Type B pancreatic cell (in vitro differentiated cells): ENCODE measurements around the gene FILIP1L. TPM values are rescaled to one million over a fixed set of nuclear protein-coding genes. Genes with fewer than 3 reads are reported as not detected.

Source experiments
- DNase-seq: peaks from one replicate; pipeline ENCODE4 v3.0.0; 2021; ENCODE audit warnings: mixed read lengths; ENCODE audit not compliant: unreplicated experiment; ENCODE audit errors: extremely low spot score
- H3K27ac Mint-ChIP-seq: 2 replicates; pipeline ENCODE4 v1.8.0; 2021; ENCODE audit warnings: mild to moderate bottlenecking, mixed read lengths
- H3K27me3 Mint-ChIP-seq: 2 replicates; pipeline ENCODE4 v1.8.0; 2021; ENCODE audit warnings: mixed read lengths
- H3K36me3 Mint-ChIP-seq: 2 replicates; pipeline ENCODE4 v1.8.0; 2021; ENCODE audit warnings: mixed read lengths
- H3K4me1 Mint-ChIP-seq: one replicate; pipeline ENCODE4 v1.8.0; 2021; ENCODE audit warnings: mixed read lengths; ENCODE audit not compliant: unreplicated experiment
- H3K4me3 Mint-ChIP-seq: 2 replicates; pipeline ENCODE4 v1.8.0; 2021; ENCODE audit warnings: mild to moderate bottlenecking, mixed read lengths
- H3K9me3 Mint-ChIP-seq: 2 replicates; pipeline ENCODE4 v1.8.0; 2021; ENCODE audit warnings: mixed read lengths
- total RNA-seq: library from RNA; stranded (reverse); gene quantifications from 2 replicates; pipeline ENCODE4 v1.2.1, GENCODE V29; 2021; ENCODE audit warnings: low replicate concordance
- TF ChIP-seq, protein P1 (sequence below): fragments of 200-600 bp; sonication (generic); conservative IDR thresholded peaks from 2 replicates; pipeline ENCODE4 v1.5.0; 2021; ENCODE audit warnings: antibody characterized with exemption, mild to moderate bottlenecking

The FILIP1L gene
- total RNA-seq, 1 donor from 2014 or later, result 30.6 TPM

DNA sequence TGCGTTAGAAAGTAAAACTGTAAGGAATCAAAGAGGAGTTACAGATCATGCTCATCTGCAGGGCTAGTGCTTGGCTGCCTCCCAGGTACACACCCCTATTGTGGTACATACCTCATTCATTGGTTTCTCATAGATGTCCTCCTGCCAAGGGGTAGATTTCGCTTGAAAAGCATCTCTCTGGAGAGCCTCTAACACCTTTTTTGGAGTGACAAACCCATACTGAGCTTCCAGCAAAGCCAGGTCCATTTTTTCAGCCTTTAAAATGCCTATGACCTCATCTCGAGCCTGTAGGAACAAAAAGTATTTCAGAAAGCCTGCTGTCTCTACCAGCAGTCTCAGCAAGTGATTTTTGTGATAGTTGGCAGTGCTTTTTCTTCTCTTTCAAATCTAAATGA is 184.6 kb downstream of the FILIP1L start:
- H3K4me3 Mint-ChIP-seq, result no peak overlapping the region
- TF ChIP-seq, protein P1, sequence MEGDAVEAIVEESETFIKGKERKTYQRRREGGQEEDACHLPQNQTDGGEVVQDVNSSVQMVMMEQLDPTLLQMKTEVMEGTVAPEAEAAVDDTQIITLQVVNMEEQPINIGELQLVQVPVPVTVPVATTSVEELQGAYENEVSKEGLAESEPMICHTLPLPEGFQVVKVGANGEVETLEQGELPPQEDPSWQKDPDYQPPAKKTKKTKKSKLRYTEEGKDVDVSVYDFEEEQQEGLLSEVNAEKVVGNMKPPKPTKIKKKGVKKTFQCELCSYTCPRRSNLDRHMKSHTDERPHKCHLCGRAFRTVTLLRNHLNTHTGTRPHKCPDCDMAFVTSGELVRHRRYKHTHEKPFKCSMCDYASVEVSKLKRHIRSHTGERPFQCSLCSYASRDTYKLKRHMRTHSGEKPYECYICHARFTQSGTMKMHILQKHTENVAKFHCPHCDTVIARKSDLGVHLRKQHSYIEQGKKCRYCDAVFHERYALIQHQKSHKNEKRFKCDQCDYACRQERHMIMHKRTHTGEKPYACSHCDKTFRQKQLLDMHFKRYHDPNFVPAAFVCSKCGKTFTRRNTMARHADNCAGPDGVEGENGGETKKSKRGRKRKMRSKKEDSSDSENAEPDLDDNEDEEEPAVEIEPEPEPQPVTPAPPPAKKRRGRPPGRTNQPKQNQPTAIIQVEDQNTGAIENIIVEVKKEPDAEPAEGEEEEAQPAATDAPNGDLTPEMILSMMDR, result no peak
- peaks cover 6% of the 10 kb centered on the region for H3K36me3 Mint-ChIP-seq
- peak overlapping the region; percentile 37 for H3K27ac Mint-ChIP-seq
- peaks cover 30% of the 10 kb centered on the region for H3K4me1 Mint-ChIP-seq
- no peak for DNase-seq
- no peaks in the 10 kb centered on the region for H3K9me3 Mint-ChIP-seq
- no peaks in the 10 kb centered on the region for H3K27me3 Mint-ChIP-seq

DNA sequence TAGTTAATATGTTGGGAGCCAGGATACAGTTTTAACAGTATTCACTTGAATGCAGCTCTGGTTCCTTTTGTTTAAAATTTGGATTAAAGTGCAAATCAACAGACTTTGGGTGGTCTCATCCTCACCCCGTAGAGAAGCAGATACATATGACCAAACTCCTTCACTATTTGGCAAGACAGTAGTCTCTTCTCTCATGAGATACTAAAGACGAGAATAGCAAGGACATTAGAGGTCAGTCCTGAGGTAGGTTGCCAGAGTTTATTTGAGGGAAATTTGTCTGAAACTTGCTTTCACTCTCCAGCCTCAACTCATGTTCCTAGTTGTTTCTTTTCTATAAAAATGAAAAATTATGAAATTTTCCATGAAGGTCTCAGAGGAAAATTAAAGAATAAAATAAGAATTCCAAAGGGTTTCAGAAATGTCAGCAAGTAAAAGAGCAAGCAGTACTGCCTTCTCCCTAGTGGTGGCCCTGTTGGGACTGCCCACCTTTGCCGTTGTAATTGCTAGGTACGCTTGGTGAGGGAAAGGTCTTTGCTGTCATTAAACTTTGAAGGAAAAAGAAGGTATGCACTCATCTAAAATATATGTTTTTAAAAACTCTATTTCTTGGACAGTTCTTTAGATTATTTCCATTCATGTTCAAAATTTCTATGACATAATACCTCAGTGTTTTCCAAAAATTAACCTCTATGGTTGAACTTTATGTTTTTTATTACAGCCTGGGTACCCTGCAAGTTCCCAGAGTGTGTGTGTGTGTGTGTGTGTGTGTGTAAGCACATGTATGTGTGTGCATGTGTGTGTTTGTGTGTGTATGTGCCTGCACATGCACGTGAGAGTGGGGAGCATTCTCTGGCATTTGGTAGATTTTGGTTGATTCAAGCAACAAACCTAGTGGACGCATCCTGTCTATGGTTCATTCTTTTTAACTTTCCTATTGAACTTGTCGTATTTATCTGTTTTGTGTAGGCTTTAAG is 185.2 kb downstream of the FILIP1L start:
- TF ChIP-seq, protein P1, result peak; percentile 24
- Mint-ChIP-seq H3K27ac (peak overlapping the region; percentile 37), H3K9me3 (no peaks in the 10 kb centered on the region)

DNA sequence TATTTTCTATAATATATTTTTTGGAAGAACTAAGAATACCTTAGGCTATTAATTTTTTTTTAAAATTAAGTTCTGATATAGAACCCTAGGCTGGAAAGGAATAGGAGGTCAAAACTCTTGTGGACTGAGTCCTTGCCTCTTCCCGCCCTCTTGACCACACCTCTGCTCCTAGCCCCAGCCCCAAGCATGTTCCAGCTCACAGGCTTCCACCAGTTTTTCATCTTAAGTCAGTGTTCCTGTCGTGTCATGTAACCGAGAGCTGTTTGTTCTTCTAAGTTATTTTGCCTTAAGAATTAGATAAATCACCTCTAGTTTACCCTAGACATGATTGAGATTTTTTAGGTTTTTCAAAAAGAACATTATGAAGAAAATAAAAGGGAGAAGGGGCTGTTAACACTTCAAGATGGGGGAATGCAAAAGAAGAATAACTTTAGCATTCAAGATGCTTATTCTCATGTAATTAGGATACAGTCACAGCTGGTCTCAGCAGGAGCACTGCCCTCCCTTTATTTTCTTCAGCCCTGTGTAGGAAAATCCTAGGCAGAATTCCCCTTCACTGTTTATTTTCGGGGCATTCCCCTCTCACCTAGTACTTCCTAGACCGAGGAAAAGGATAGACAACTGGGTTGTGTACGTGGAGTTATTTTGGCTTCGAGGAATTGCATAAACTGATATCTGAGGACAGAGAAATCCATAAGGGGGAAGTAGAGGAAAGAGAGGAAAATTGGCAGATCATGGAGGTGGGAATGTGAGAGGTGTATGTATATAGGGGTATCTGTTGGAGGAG is 186.4 kb downstream of the FILIP1L start:
- no peak overlapping the region for H3K4me3 Mint-ChIP-seq
- no peak overlapping the region for H3K27ac Mint-ChIP-seq
- H3K27me3 Mint-ChIP-seq, result no peaks in the 10 kb centered on the region
- DNase-seq, result no peak
- TF ChIP-seq, protein P1, result no peak
- peaks cover 25% of the 10 kb centered on the region for H3K4me1 Mint-ChIP-seq
- peaks cover 12% of the 10 kb centered on the region for H3K36me3 Mint-ChIP-seq
- H3K9me3 Mint-ChIP-seq, result peaks cover 9% of the 10 kb centered on the region

More for the DNA sequence above, 185.2 kb downstream of the FILIP1L start:
- H3K27me3 Mint-ChIP-seq, result no peaks in the 10 kb centered on the region
- no peak for DNase-seq
- peaks cover 25% of the 10 kb centered on the region for H3K4me1 Mint-ChIP-seq
- H3K4me3 Mint-ChIP-seq, result no peak overlapping the region
- peaks cover 6% of the 10 kb centered on the region for H3K36me3 Mint-ChIP-seq

DNA sequence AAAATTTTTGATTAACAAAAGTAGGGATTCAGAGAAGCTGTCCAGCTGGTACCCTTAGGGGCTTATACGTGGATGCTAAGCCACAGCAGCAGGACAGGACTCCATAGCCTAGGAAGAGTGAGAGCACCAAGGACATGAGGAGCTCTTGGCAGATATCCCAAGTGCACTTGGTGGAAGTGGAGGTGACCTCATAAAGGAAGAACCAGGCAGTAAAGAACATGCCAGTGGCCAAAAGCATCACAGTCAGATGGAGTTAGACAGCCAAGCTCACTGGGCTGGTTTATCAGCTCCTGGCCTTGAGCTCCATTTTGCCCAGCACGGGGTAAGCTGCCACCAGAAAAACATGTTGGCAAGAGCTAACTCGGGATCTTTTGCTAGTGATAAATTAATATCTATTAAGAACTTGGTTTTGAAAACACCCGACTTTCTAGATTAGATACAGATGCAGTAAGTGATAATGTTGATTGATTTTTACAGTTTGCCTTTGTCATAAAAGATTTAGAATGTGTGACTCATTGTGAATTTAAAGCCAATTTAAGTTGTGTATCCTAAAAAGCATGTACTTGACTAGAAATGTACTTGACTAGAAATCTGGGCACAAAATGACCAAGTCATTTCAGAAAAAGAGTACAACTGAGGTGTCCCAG is 188.6 kb downstream of the FILIP1L start:
- H3K36me3 Mint-ChIP-seq, result peaks cover 15% of the 10 kb centered on the region
- TF ChIP-seq, protein P1, result no peak
- no peaks in the 10 kb centered on the region for H3K27me3 Mint-ChIP-seq
- DNase-seq, result no peak
- H3K4me1 Mint-ChIP-seq, result peaks cover 32% of the 10 kb centered on the region
- H3K4me3 Mint-ChIP-seq, result no peak overlapping the region
- peak overlapping the region; percentile 66 for H3K27ac Mint-ChIP-seq
- H3K9me3 Mint-ChIP-seq, result peaks cover 9% of the 10 kb centered on the region

DNA sequence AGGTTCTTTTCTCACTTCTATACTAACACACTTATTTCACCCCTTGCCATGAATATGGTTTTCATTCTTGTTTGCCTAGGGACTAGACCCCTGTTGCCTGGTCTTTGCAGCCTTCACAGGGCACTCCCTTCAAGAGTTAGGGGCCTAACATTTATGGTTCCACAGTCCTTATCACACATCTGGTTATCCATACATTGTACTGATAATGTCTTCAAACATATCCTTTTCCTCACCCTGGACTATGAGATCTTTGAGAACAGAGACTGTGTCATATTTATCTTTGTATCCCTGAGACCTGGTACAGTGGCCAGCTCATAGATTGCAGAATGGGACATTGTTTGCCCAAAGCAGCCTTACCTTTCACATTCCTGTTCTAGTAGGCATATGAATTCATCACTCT is 190.4 kb downstream of the FILIP1L start:
- peaks cover 9% of the 10 kb centered on the region for H3K9me3 Mint-ChIP-seq
- H3K27ac Mint-ChIP-seq, result peak overlapping the region; percentile 38
- TF ChIP-seq, protein P1, result no peak
- H3K4me1 Mint-ChIP-seq, result peaks cover 22% of the 10 kb centered on the region
- DNase-seq, result no peak
- H3K4me3 Mint-ChIP-seq, result no peak overlapping the region
- H3K36me3 Mint-ChIP-seq, result peaks cover 15% of the 10 kb centered on the region
- H3K27me3 Mint-ChIP-seq, result no peaks in the 10 kb centered on the region
